ENCODE results near the gene FYTTD1. TPM values are rescaled to one million over a fixed set of nuclear protein-coding genes. Genes with fewer than 3 reads are reported as not detected.

Gene FYTTD1
- total RNA-seq, 1 experiment from 2014 or later: 70.7 TPM

DNA sequence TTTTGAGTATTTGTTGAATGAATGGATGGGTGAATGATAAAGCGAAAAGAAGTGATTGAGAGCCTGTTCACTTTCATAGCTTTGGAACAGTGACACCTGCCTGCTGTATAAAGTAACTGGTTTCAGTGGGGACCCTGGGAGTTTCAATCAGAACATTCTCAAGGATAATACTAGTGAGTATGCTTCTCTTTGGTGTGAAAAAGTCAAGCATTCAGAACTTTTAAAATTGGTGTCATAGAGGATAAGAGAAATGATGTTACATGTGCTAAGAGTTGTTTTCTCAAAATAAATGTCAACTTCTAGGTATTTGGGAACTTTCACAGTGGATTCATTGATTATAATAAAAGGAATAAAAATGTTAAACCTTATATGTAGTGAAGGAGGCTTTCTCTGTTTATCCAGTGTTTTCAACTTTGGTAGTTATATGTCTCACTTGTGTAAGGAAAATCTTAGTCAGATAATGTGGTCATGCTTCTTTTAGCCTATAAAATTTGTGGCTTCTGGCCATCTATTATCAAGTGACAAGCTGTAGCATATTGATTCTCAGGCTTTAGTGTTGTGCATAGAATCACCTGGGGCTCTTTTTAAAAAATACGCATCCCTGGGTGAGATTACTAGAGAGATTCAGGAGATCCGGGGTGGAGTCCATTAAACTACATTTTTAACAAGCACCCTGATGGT is 53.2 kb downstream of the FYTTD1 start:
- H4K20me1 ChIP-seq (ENCODE audit: insufficient read depth): no peaks in the 10 kb centered on the region
- no peak for TF ChIP-seq JUND (IDR thresholded peaks at IDR 0.05)
- no peak for TF ChIP-seq SRF (IDR thresholded peaks at IDR 0.05; ENCODE audit: low read depth)
- no peak for TF ChIP-seq YY1 (IDR thresholded peaks at IDR 0.05; ENCODE audit: extremely low read depth, insufficient replicate concordance, low read depth, low read length)
- peak; percentile 23; the same call in 1 of the 2 replicates for TF ChIP-seq RAD21 (IDR thresholded peaks at IDR 0.05; ENCODE audit: low read depth)
- TF ChIP-seq, protein P1, sequence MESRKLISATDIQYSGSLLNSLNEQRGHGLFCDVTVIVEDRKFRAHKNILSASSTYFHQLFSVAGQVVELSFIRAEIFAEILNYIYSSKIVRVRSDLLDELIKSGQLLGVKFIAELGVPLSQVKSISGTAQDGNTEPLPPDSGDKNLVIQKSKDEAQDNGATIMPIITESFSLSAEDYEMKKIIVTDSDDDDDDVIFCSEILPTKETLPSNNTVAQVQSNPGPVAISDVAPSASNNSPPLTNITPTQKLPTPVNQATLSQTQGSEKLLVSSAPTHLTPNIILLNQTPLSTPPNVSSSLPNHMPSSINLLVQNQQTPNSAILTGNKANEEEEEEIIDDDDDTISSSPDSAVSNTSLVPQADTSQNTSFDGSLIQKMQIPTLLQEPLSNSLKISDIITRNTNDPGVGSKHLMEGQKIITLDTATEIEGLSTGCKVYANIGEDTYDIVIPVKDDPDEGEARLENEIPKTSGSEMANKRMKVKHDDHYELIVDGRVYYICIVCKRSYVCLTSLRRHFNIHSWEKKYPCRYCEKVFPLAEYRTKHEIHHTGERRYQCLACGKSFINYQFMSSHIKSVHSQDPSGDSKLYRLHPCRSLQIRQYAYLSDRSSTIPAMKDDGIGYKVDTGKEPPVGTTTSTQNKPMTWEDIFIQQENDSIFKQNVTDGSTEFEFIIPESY (IDR thresholded peaks at IDR 0.05; ENCODE audit: extremely low read depth, insufficient replicate concordance, low read length): no peak
- TF ChIP-seq, protein P2, sequence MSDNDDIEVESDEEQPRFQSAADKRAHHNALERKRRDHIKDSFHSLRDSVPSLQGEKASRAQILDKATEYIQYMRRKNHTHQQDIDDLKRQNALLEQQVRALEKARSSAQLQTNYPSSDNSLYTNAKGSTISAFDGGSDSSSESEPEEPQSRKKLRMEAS (IDR thresholded peaks at IDR 0.05): no peak
- no peak for TF ChIP-seq EZH2phosphoT487 (IDR thresholded peaks at IDR 0.05; ENCODE audit: borderline replicate concordance)
- TF ChIP-seq ZNF274 (IDR thresholded peaks at IDR 0.05; ENCODE audit: low read depth, low read length): no peak
- H3K27ac ChIP-seq (ENCODE audit: low read depth, low read length): no peak overlapping the region
- no TSS peak for BruUV-seq (replicated peaks)
- no peak overlapping the region for H3K4me2 ChIP-seq (ENCODE audit: low read length)
- DNase-seq (ENCODE audit: low read depth, low spot score) (no peak), ATAC-seq (peak; percentile 53; the same call in 1 of the 2 replicates)
- H3K79me2 ChIP-seq (ENCODE audit: insufficient read depth, low read length): peaks cover 53% of the 10 kb centered on the region
- CTCF ChIA-PET: interaction anchor here (1.0 to 1.8 kb wide), 3 partner anchors 14 to 204 kb away, joined by 3 to 4 read pairs (median 3); no protein-coding TSS in a partner anchor
- no peak overlapping the region for H2AFZ ChIP-seq (ENCODE audit: low read depth, low read length, poor library complexity, severe bottlenecking)
- no peaks in the 10 kb centered on the region for H3K36me3 ChIP-seq (ENCODE audit: control insufficient read depth in 1 of 2, insufficient read depth in 2 of 2, low read length in 2 of 2)
- intact Hi-C loops (cut with micrococcal nuclease): no loop called here
- no peak overlapping the region for H3K9ac ChIP-seq (ENCODE audit: low read length)
- H3K9me3 ChIP-seq (ENCODE audit: control insufficient read depth in 1 of 2, insufficient read depth in 1 of 2, low read depth in 1 of 2, low read length in 2 of 2): no peaks in the 10 kb centered on the region
- RAD21 ChIA-PET (ENCODE audit: low non-redundant PET in 1 of 2, low total read pairs in 2 of 2, uncharacterized antibody in 2 of 2, unreplicated experiment in 2 of 2): no interaction called here
- H3K9me2 ChIP-seq (ENCODE audit: insufficient read depth): no peaks in the 10 kb centered on the region
- H3K4me3 ChIP-seq (replicated peaks in 1 of 2; ENCODE audit: low read depth in 1 of 2, low read length in 2 of 2): no peak overlapping the region
- no peaks in the 10 kb centered on the region for H3K4me1 ChIP-seq (ENCODE audit: control insufficient read depth in 1 of 2, insufficient read depth in 2 of 2, low read length in 2 of 2)
- no peaks in the 10 kb centered on the region for H3K27me3 ChIP-seq (ENCODE audit: insufficient read depth, low read length)
- POLR2A ChIA-PET: no interaction called here

Measured in HCT116 (cell line).